Choroid plexus epithelial cell (primary cell): ENCODE results near the gene SLC2A14.
A peak's percentile ranks its signal among the peaks of the same experiment; 100 is the strongest.
"Not testable (repeated sequence)": the region's sequence is repeated elsewhere in the genome, so short reads cannot be mapped to it uniquely, and the experiment has no call there.

Experiments
- DNase-seq: peaks from one replicate; pipeline ENCODE4 v3.0.0-alpha.2; 2010; ENCODE audit warnings: low read depth
- H3K4me3 ChIP-seq: 2 replicates; pipeline ENCODE4 v1.5.1; 2011; ENCODE audit warnings: low read depth, mild to moderate bottlenecking, control low read depth, low read length, moderate library complexity
- TF ChIP-seq, protein P1 (sequence below): conservative IDR thresholded peaks from 2 replicates; pipeline ENCODE4 v1.5.1; 2011; ENCODE audit warnings: low read depth, mild to moderate bottlenecking, control low read depth, inconsistent platforms, low read length, moderate library complexity

Gene SLC2A14

DNA sequence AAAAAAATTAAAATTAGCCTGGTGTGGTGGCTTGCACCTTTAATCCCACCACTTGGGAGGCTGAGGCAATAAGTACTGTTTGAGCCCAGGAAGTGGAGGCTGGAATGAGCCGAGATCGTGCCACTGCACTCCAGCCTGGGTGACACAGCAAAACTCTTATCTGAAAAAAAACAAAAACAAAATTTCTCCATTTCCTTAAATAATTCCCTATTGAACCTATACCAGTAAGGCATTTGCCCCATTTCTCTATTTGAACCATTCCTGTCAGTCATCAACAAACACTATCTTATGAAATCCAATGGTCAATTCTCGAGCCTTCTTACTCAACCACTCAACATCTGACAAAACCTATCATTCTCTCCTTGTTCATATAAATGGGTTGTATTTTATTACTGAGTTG lies 14.7 kb downstream of the SLC2A14 start:
- TF ChIP-seq, protein P1, sequence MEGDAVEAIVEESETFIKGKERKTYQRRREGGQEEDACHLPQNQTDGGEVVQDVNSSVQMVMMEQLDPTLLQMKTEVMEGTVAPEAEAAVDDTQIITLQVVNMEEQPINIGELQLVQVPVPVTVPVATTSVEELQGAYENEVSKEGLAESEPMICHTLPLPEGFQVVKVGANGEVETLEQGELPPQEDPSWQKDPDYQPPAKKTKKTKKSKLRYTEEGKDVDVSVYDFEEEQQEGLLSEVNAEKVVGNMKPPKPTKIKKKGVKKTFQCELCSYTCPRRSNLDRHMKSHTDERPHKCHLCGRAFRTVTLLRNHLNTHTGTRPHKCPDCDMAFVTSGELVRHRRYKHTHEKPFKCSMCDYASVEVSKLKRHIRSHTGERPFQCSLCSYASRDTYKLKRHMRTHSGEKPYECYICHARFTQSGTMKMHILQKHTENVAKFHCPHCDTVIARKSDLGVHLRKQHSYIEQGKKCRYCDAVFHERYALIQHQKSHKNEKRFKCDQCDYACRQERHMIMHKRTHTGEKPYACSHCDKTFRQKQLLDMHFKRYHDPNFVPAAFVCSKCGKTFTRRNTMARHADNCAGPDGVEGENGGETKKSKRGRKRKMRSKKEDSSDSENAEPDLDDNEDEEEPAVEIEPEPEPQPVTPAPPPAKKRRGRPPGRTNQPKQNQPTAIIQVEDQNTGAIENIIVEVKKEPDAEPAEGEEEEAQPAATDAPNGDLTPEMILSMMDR, result no peak
- no peak for DNase-seq

DNA sequence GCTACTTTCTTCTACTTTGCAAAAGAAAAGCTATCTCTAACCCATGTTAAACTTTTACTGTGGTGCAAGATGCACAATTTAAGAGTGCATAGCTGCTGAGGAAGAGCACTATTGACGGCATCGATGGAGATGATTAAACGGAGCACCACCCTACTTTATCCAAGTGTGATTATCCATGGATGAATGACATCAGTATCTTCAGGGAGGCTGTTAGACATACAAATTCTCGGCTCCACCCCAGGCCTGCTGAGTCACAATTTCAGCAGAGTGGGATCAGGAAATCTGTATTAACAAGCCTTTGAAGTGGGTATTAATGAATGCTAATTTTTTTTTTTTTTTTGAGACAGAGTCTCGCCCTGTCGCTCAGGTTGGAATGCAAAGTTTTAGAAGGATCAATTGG lies 16.2 kb downstream of the SLC2A14 start:
- DNase-seq, result no peak
- TF ChIP-seq, protein P1, result no peak
- H3K4me3 ChIP-seq, result no peak overlapping the region

More for the DNA sequence above, 14.7 kb downstream of the SLC2A14 start:
- H3K4me3 ChIP-seq, result no peak overlapping the region

DNA sequence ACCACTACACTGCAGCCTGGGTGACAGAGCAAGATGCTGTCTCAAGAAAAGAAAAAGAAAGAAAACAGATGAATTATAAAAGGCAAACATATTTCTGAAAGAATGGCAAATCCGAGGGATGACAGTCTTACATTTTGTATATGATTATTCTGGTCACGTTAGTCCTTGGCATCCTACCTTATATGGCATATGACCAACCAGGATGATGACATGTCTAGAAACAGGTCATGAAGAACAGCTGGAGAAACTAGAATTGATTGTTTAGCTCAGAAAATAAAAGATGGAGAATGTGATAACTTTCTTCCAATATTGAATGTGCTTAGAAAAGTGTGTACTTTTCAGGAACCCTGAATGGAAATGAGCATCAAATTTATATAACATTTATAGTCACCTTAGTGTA lies 19.2 kb downstream of the SLC2A14 start:
- DNase-seq, result no peak
- TF ChIP-seq, protein P1, result no peak
- no peak overlapping the region for H3K4me3 ChIP-seq

DNA sequence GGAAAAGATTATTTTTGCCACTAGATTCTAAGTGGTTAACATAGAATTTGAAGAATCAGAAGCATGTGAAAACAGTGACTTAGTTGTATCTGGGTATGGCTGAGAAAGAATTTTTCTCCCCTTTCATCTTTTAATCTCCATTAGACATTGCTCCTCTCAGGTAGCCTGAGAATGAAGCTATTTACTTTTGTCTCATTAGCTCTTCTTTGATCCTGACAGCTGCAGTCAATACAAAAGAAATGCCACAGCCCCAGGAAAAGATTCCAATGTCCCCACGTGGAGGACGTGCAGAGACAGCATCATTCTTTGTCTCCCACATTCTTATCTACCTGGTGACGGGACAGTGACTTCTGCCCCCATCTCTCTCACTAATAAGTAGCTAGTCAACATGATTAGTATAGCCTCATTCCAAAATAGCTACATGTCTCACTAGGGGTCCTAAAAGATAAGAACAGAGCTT lies 21.1 kb downstream of the SLC2A14 start:
- H3K4me3 ChIP-seq, result not testable (repeated sequence)
- DNase-seq, result peak; percentile 26

DNA sequence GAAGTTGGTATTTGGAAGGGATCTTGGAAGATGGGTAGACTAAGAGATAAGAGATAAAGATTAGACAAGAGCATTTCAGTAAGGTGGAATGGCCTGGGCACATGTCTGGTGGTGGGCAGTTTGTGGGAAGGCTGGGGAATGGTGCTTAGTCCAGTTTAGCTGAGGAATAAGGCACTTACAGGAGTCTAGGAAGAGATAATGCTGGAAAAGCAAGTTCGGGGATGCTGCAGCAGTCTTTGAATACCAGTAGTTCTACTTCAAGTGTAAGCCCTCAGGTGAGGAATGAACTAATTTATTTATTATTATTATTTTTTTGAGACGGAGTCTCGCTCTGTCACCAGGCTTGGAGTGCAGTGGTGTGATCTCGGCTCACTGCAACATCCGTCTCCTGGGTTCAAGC lies 22.6 kb downstream of the SLC2A14 start:
- H3K4me3 ChIP-seq, DNase-seq: not testable (repeated sequence)

DNA sequence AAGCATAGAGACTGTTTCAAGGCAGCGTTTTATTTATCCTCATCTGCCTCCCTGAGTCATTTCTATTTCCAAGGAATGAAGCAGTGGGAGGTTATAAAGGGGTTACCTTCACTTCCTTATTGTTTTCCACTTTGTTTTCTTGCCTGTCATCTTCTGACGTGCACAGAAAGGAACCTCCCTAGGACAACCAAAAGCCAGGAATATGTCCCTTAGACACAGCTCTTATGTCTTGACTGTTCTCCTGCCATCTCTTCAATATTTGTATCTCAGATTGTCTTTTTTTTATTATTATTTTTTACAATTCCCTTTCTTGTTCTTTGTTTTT lies 24.7 kb downstream of the SLC2A14 start:
- H3K4me3 ChIP-seq, DNase-seq: not testable (repeated sequence)

DNA sequence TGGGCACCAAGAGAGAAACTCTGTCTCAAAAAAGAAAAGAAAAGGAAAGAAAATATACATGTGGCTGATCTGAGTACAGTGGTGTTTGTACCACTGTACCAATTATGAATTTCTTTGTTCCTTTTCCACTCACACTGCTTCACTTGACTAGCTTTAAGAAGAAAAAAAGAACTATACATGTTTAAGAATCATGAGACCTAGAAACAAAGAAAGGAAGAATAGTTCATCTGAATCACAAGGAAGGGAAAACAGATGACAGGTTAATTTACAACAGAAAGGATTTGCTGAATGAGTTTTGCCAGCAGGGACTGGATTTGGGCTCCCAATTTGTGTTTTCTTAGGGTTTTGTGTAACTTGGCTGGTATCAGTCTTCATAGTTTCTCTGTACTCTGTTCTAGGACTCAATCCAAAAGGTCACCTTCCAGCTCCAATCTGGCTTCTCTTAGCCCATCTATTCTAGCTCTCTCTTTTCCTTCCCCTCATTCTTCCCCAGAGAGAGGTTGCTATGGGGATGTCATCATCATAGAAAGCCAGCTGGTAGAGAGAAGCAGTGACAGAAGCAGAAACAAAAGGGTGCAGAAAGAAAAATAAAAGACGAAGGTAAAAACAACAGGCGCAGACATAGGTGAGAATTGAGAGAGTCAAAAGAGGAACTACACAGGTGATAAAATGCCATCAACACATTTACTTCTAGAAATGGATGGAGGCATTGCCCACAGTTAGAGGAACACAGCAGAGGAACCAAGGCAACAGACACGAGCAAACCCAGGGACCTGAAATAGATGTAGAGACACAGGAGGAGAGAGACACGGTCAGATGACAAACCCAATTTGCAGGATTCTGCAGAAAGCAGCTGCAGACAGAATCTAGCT lies 25.3 kb downstream of the SLC2A14 start:
- peak; percentile 37 for DNase-seq
- not testable (repeated sequence) for H3K4me3 ChIP-seq

DNA sequence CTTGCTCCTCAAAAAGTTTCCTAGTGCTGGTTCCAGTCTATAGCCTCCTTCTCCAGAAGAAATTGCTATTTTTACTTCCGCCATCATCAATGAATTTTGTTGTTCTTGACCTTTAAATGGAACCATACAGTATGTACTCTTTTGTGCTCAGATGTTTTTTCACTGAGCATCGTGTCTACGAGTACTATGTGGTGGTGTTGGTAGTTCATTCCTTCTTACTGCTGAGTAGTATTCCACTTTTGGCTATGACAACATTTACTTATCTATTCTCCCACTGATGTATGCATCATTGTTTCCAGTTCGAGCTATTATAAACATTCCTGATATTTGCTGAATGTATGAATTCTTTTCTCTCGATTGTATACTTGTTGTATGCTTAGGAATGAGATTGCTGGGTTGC lies 28.6 kb downstream of the SLC2A14 start:
- no peak overlapping the region for H3K4me3 ChIP-seq
- peak; percentile 33 for DNase-seq
- TF ChIP-seq, protein P1, result no peak

DNA sequence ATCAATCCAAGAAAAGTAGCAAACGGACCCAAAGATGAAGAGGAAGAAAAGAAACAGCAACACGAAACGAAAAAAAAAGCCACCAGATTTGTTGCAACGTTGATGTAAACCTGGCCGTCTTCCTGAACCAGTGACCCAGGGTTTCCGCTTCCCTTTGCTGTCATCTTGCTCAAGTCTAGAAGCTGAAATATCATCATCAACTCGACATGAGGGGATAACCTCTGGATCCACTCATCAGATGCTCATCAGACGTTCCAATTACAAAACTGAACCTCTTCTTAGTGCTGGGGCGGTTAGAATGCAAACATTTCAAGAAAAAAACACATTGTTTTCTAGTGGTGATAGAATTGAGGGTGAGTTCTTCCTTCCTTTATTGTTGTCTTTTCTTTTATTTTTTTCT lies 29.1 kb downstream of the SLC2A14 start:
- not testable (repeated sequence) for H3K4me3 ChIP-seq
- DNase-seq, result peak; percentile 37

DNA sequence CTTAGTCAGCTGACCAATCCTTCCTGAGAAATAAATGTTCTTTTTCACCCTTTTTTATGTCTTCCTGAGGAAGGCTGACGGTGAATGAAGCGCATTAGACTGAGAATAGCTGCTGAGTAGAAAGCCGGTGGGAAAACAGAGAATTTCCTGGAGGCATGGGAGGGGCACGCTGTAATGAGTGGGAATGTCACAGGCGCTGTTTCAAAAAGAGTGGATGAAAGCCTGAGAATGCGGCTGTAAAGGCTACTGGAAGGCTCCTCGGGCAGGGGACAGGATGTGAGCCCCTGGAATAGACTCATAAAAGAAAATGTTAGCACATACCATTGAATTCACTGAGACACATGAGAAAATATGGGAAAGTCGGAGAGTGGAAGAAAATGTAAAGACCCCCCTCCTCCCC lies 29.6 kb downstream of the SLC2A14 start:
- not testable (repeated sequence) for DNase-seq, H3K4me3 ChIP-seq

DNA sequence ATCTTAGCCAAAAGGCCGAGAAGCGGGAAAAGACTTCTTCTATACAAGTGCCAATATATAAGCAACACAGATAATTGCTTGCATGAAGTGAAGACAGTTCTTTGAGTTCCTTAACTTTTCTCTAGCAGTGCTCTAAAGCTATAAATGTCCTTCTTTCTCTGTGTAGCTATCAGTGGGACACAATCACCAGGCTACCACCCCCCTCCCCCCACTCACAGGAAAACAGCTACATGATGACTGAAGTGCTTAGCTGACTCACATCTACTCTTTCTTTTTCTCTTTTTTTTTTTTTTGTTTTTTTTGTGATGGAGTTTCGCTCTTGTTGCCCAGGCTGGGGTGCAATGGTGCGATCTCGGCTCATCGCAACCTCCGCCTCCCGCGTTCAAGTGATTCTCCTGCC lies 30.3 kb downstream of the SLC2A14 start:
- DNase-seq, H3K4me3 ChIP-seq: not testable (repeated sequence)

DNA sequence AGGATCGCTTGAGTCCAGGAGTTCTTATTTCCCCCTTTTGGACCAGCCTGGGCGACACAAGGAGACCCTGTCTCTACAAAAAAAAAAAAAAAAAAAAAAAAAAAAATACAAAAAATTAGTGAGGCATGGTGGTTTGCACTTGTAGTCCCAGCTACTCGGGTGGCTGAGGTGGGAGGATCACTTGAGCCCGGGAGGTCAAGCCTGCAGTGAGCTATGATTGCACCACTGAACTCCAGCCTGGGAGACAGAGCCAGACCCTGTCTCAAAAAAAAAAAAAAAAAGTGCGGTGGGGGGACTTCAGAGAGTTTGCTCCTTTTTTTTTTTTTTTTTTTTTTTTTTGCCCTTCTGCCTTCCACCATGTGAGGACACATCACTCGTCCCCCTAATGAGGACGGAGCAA lies 32.9 kb downstream of the SLC2A14 start:
- DNase-seq, H3K4me3 ChIP-seq: not testable (repeated sequence)

DNA sequence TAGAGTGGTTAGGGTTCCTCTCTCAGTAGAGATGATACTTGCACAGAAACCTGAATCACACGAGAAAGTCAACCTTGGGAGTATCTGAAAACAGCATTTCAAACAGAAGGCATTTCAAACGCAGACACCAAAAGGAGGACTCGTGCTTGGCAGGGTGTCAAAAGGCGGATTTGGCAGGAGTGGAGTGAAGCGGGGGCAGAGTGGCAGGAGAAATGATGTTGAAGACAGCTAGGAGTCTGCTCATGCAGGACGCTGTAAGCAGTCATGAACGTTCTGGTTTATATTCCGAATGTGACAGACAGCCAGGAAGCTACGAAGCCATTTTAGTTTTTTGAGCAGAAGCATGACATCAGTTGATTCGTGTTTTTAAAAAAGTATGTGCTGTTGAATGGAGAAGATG lies 33.5 kb downstream of the SLC2A14 start:
- H3K4me3 ChIP-seq, DNase-seq: not testable (repeated sequence)
